22Rv1 (cell line): ENCODE data around the gene MBD1.

Experiments used
- H3K27ac ChIP-seq: fragments of 450-650 bp; 2 replicates; pipeline ENCODE4 v1.5.1; 2017
- CTCF ChIP-seq: fragments of 450-650 bp; IDR thresholded peaks from 2 replicates; pipeline ENCODE4 v1.5.1; 2017; ENCODE audit warnings: mild to moderate bottlenecking
- ZFX ChIP-seq: fragments of 450-650 bp; IDR thresholded peaks from 2 replicates; pipeline ENCODE4 v1.6.1; 2017; ENCODE audit warnings: antibody characterized with exemption, borderline replicate concordance

The MBD1 gene

GRCh38 chr18:50276452-50276851 lies 4.9 kb downstream of the MBD1 start:
- H3K27ac ChIP-seq: no peak overlapping the region
- TF ChIP-seq ZFX (no peak), CTCF (no peak)

GRCh38 chr18:50275503-50276036 lies 5.8 kb downstream of the MBD1 start:
- TF ChIP-seq ZFX (no peak), CTCF (no peak)
- no peak overlapping the region for H3K27ac ChIP-seq

- TF ChIP-seq ZFX: no peak
- TF ChIP-seq CTCF: no peak
- H3K27ac ChIP-seq: no peak overlapping the region
These were observed 6.4 kb downstream of the MBD1 start for GRCh38 chr18:50274941-50275340.

- TF ChIP-seq CTCF: no peak
- no peak for TF ChIP-seq ZFX
- H3K27ac ChIP-seq: no peak overlapping the region
These were observed 7.3 kb downstream of the MBD1 start for GRCh38 chr18:50274044-50274442.

- no peak for TF ChIP-seq ZFX
- no peak for TF ChIP-seq CTCF
- H3K27ac ChIP-seq: no peak overlapping the region
These were observed 7.9 kb downstream of the MBD1 start for GRCh38 chr18:50273203-50274043.

- no peak overlapping the region for H3K27ac ChIP-seq
- no peak for TF ChIP-seq ZFX
- TF ChIP-seq CTCF: no peak
These were observed 8.8 kb downstream of the MBD1 start for GRCh38 chr18:50272568-50272967.

- H3K27ac ChIP-seq: no peak overlapping the region
These were observed 13.1 kb downstream of the MBD1 start for GRCh38 chr18:50268022-50268747.

More at GRCh38 chr18:50268022-50268747, 13.1 kb downstream of the MBD1 start:
- TF ChIP-seq CTCF (peak; percentile 81), ZFX (no peak)
